ENCODE measurements around the gene CHMP1B.

CHMP1B gene

DNA sequence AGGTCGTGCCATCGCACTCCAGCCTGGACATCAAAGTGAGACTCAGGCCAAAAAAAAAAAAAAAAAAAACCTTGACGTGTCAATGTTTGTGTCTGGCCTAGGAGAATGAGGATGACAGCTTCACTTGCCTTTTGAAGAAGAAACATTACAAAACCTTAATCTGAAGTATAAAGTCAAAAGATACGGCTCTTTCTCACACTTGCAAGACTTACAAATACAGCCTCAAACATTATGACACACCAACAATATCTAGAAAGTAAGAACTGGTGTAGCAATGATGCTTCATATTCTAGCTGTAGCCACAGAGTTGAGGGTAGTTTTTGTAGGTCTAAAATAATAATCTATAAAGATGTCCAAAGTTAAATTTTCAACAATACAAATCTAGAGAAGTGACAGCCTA lies 31.4 kb downstream of the CHMP1B start:
- no peak for TF ChIP-seq FOXP2 (optimal IDR thresholded peaks at IDR 0.05; ENCODE audit: control extremely low read depth, extremely low read length, insufficient read depth)
- no peak for TF ChIP-seq POLR2AphosphoS5 (IDR thresholded peaks at IDR 0.05; ENCODE audit: borderline replicate concordance, low read depth, low read length)
- Histone ChIP-seq H3K9ac (ENCODE audit: insufficient read length) (no peak overlapping the region), H3K27ac (no peak overlapping the region), H3K9me3 (ENCODE audit: low read depth, low read length) (no peaks in the 10 kb centered on the region), H3K4me3 (no peak overlapping the region), H3K36me3 (ENCODE audit: insufficient read depth, low read length) (no peaks in the 10 kb centered on the region)
- no peak for DNase-seq (ENCODE audit: low read depth, low spot score)

DNA sequence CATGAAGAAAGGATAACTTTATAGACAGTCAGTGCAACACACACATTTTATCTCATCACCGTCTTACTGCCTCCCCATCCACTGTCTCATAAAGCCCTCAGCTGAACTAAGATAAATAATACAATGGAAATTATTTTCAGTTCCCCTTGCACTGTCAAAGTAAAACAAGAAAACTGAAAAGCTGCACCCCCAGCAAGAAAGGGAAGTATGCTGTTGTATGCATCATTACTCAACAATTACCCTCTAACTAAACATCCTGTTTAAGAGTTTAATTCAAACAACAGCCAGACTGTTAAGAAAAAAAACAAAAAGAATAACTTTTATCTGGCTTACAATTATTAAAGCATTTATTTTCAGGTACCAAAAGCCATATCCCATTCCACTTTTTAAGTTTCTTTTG lies 31.9 kb downstream of the CHMP1B start:
- Histone ChIP-seq H3K27ac (no peak overlapping the region), H3K4me3 (no peak overlapping the region), H3K9ac (ENCODE audit: insufficient read length) (no peak overlapping the region), H3K36me3 (ENCODE audit: insufficient read depth, low read length) (no peaks in the 10 kb centered on the region), H3K9me3 (ENCODE audit: low read depth, low read length) (no peaks in the 10 kb centered on the region)
- TF ChIP-seq EZH2 (IDR thresholded peaks at IDR 0.05) = no peak
- no peak for TF ChIP-seq FOXP2 (optimal IDR thresholded peaks at IDR 0.05; ENCODE audit: control extremely low read depth, extremely low read length, insufficient read depth)
- DNase-seq (ENCODE audit: low read depth, low spot score) = no peak

- DNase-seq (ENCODE audit: low read depth, low spot score) = no peak
- no peaks in the 10 kb centered on the region for H3K36me3 ChIP-seq (ENCODE audit: insufficient read depth, low read length)
- H3K27ac ChIP-seq = no peak overlapping the region
- H3K9ac ChIP-seq (ENCODE audit: insufficient read length) = no peak overlapping the region
- H3K9me3 ChIP-seq (ENCODE audit: low read depth, low read length) = no peaks in the 10 kb centered on the region
- TF ChIP-seq EZH2 (IDR thresholded peaks at IDR 0.05) = no peak
- no peak overlapping the region for H3K4me3 ChIP-seq
These were observed 33.3 kb downstream of the CHMP1B start for GRCh38 chr18:11884396-11885030.

GRCh38 chr18:11885278-11885947 lies 34.2 kb downstream of the CHMP1B start:
- DNase-seq (ENCODE audit: low read depth, low spot score) = no peak
- no peak overlapping the region for H3K4me3 ChIP-seq
- H3K9me3 ChIP-seq (ENCODE audit: low read depth, low read length) = no peaks in the 10 kb centered on the region
- no peak overlapping the region for H3K27ac ChIP-seq
- H3K36me3 ChIP-seq (ENCODE audit: insufficient read depth, low read length) = no peaks in the 10 kb centered on the region
- TF ChIP-seq FOXP2 (optimal IDR thresholded peaks at IDR 0.05; ENCODE audit: control extremely low read depth, extremely low read length, insufficient read depth) (no peak), EZH2 (IDR thresholded peaks at IDR 0.05) (no peak)
- H3K9ac ChIP-seq (ENCODE audit: insufficient read length) = no peak overlapping the region

GRCh38 chr18:11886577-11887110 lies 35.4 kb downstream of the CHMP1B start:
- no peak overlapping the region for H3K27ac ChIP-seq
- H3K4me3 ChIP-seq = no peak overlapping the region
- no peak for DNase-seq (ENCODE audit: low read depth, low spot score)
- H3K9me3 ChIP-seq (ENCODE audit: low read depth, low read length) = no peaks in the 10 kb centered on the region
- no peak overlapping the region for H3K9ac ChIP-seq (ENCODE audit: insufficient read length)
- no peaks in the 10 kb centered on the region for H3K36me3 ChIP-seq (ENCODE audit: insufficient read depth, low read length)
- TF ChIP-seq FOXP2 (optimal IDR thresholded peaks at IDR 0.05; ENCODE audit: control extremely low read depth, extremely low read length, insufficient read depth) (no peak), EZH2 (IDR thresholded peaks at IDR 0.05) (no peak), POLR2AphosphoS5 (IDR thresholded peaks at IDR 0.05; ENCODE audit: borderline replicate concordance, low read depth, low read length) (no peak)

- no peak for DNase-seq (ENCODE audit: low read depth, low spot score)
- no peak overlapping the region for H3K27ac ChIP-seq
- no peaks in the 10 kb centered on the region for H3K9me3 ChIP-seq (ENCODE audit: low read depth, low read length)
- no peak overlapping the region for H3K9ac ChIP-seq (ENCODE audit: insufficient read length)
- TF ChIP-seq FOXP2 (optimal IDR thresholded peaks at IDR 0.05; ENCODE audit: control extremely low read depth, extremely low read length, insufficient read depth) = no peak
- H3K4me3 ChIP-seq = no peak overlapping the region
- no peaks in the 10 kb centered on the region for H3K36me3 ChIP-seq (ENCODE audit: insufficient read depth, low read length)
These were observed 36.3 kb downstream of the CHMP1B start for GRCh38 chr18:11887328-11888128.

DNA sequence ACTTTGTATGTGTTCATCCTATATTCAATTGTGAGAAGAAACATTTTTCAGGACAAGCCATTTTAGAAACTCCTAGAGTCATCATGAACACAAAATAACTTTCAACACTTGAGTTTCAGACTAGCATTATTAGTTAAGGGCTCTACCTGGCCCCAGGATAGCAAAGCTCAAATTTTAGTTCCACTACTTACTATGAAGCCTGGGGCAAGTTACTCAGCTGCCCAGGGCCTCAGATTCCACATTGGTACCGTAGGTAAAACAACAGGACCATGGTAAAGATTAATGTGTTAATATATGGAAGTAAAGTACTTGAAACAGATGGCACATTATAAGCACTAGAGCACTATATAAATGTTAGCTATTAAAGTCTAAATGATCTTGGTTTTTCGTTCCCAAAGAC lies 37.5 kb downstream of the CHMP1B start:
- H3K9ac ChIP-seq (ENCODE audit: insufficient read length) = no peak overlapping the region
- H3K36me3 ChIP-seq (ENCODE audit: insufficient read depth, low read length) = no peaks in the 10 kb centered on the region
- no peak overlapping the region for H3K4me3 ChIP-seq
- TF ChIP-seq EZH2 (IDR thresholded peaks at IDR 0.05) (no peak), FOXP2 (optimal IDR thresholded peaks at IDR 0.05; ENCODE audit: control extremely low read depth, extremely low read length, insufficient read depth) (no peak), POLR2AphosphoS5 (IDR thresholded peaks at IDR 0.05; ENCODE audit: borderline replicate concordance, low read depth, low read length) (no peak)
- DNase-seq (ENCODE audit: low read depth, low spot score) = no peak
- H3K9me3 ChIP-seq (ENCODE audit: low read depth, low read length) = no peaks in the 10 kb centered on the region
- no peak overlapping the region for H3K27ac ChIP-seq

DNA sequence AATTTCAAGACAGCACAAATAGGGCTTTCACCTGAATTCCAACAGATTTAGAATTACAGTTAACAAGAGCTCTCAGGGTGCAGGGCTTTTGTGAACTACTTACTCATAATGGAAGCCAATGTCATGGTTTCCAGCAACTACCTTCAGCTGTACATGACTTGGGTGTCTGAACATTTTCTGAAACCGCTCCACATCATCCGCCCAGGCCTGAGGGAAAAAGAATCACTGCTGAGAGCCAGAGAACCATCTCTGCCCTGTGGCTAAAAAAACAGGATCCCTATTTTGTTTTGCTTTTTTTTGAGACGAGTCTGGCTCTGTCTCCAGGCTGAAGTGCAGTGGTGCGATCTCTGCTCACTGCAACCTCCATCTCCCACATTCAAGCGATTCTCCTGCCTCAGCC lies 38.1 kb downstream of the CHMP1B start:
- TF ChIP-seq POLR2AphosphoS5 (IDR thresholded peaks at IDR 0.05; ENCODE audit: borderline replicate concordance, low read depth, low read length) (no peak), EZH2 (IDR thresholded peaks at IDR 0.05) (no peak), FOXP2 (optimal IDR thresholded peaks at IDR 0.05; ENCODE audit: control extremely low read depth, extremely low read length, insufficient read depth) (no peak)
- H3K4me3 ChIP-seq = no peak overlapping the region
- H3K27ac ChIP-seq = no peak overlapping the region
- no peak overlapping the region for H3K9ac ChIP-seq (ENCODE audit: insufficient read length)
- DNase-seq (ENCODE audit: low read depth, low spot score) = no peak
- no peaks in the 10 kb centered on the region for H3K36me3 ChIP-seq (ENCODE audit: insufficient read depth, low read length)
- no peaks in the 10 kb centered on the region for H3K9me3 ChIP-seq (ENCODE audit: low read depth, low read length)

Data from SK-N-MC (cell line).